ENCODE data around the gene STXBP1. TPM values are rescaled to one million over a fixed set of nuclear protein-coding genes. Genes with fewer than 3 reads are reported as not detected.

The STXBP1 gene
- total and polyA plus RNA-seq, 2 of the 8 experiments (the other 6 are each of a cell fraction or from before 2014, with no cell fraction given): 11.5 to 60.9 TPM

GRCh38 chr9:127629468-127630081 lies 17.5 kb downstream of the STXBP1 start (continued):
- TF ChIP-seq HDAC6 (IDR thresholded peaks at IDR 0.05; ENCODE audit: low read depth, low read length): no peak
